ENCODE data around the gene SELENOW.

DNA sequence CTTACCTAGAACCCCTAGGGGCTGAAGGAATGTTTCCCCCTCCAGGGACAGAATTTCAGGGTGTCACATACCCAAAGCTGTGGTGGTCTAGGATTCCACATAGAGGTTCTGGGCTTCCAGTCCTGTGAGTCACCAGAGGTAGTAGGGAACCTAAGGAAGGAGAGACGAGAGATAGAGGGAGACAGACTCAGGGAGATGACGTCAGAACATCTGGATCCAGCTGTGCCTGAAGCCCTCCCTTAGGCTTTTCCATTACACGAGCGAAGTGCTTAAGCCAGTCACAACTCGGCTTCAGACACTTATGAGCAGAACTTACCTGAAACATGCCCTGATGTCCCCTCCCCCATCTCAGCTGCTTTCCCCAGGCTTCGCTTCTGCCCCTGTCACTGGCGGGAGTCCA, 11.8 kb upstream of the SELENOW start:
- TF ChIP-seq, protein P1, sequence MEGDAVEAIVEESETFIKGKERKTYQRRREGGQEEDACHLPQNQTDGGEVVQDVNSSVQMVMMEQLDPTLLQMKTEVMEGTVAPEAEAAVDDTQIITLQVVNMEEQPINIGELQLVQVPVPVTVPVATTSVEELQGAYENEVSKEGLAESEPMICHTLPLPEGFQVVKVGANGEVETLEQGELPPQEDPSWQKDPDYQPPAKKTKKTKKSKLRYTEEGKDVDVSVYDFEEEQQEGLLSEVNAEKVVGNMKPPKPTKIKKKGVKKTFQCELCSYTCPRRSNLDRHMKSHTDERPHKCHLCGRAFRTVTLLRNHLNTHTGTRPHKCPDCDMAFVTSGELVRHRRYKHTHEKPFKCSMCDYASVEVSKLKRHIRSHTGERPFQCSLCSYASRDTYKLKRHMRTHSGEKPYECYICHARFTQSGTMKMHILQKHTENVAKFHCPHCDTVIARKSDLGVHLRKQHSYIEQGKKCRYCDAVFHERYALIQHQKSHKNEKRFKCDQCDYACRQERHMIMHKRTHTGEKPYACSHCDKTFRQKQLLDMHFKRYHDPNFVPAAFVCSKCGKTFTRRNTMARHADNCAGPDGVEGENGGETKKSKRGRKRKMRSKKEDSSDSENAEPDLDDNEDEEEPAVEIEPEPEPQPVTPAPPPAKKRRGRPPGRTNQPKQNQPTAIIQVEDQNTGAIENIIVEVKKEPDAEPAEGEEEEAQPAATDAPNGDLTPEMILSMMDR (IDR thresholded peaks at IDR 0.05 in 4 of 5, conservative IDR thresholded peaks at IDR 0.05 in 1 of 5): no peak
- TF ChIP-seq POLR2A (IDR thresholded peaks at IDR 0.05): no peak

Measured in gastrocnemius medialis (tissue), 4 donors.